Measurements from ENCODE around the gene OTX2.

Gene OTX2

DNA sequence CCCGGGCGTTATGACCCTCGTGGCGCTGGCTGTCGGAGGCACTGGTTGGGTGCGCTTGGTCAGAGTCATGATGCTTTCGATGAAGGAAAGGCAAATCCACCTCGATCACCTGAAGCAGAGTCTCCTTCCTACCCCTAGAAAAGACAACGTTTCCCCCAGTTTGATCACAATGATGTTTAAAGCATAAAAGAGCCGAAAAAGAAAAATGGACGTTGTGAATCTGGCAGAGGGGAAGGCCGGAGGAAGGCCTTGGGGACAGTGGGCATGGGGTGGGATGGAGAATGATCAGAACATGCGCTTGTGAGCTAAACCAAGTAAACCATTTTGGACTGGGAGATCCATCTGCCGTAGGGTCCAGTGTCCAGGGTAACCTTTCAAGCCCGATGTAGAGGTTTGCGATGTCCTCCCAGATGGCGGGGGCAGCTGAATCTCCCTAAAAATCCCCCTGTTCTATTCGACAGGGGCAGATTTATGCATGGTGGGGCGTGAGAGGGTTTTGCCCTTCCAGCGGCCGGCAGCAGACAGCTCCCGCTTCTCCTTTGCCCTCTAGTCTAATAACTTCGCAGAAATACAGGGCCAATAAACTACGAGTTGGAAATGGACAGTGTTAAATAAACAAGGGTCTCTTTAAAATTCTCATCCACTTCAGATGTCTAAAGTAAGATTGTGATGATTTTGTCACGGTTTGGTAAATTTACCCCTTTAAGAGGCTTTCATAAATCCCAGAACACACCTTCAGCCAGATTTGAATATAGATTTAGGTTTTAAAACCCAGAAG, 2.3 kb upstream of the OTX2 start:
- TF ChIP-seq, protein P1, sequence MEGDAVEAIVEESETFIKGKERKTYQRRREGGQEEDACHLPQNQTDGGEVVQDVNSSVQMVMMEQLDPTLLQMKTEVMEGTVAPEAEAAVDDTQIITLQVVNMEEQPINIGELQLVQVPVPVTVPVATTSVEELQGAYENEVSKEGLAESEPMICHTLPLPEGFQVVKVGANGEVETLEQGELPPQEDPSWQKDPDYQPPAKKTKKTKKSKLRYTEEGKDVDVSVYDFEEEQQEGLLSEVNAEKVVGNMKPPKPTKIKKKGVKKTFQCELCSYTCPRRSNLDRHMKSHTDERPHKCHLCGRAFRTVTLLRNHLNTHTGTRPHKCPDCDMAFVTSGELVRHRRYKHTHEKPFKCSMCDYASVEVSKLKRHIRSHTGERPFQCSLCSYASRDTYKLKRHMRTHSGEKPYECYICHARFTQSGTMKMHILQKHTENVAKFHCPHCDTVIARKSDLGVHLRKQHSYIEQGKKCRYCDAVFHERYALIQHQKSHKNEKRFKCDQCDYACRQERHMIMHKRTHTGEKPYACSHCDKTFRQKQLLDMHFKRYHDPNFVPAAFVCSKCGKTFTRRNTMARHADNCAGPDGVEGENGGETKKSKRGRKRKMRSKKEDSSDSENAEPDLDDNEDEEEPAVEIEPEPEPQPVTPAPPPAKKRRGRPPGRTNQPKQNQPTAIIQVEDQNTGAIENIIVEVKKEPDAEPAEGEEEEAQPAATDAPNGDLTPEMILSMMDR (IDR thresholded peaks at IDR 0.05; ENCODE audit: extremely low read depth, missing control alignments), result no peak
- DNase-seq (ENCODE audit: low spot score), result no peak

DNA sequence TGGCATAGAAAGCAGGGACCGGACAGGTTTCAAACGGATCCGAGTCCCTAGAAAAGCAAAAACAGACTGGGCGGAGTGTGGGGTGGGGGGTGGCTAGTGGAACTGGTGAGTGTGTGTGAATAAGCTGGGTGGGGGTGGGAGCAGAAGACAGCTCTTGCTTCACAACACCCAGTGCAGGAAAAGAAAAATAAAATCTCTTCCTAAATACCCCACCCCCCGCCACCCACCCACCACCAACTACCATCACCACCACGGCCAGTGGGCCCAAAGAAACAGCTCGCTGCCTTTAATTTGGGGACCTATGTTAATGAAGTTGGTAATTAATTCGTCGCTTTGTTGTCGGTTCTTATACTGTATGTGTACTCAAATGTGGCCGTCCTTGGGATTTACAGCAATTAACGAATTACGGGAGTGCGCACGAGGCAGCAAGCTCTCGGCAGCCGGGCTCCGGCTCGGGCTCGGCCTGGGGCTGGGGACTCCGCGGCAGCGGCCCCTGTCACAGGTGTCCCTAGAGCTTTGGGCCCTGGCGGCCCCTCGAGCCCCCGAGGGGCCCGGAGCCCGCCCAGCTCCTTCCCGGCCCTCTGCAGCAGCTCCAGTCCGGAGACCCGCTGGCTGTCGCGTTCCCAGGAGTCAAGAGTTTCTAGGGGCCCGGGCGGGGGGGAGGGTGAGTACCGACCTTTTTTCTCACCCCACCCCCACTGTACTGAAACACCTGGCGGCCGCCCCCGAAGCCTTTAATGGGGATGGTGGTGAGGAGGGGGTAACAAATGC, 1.5 kb upstream of the OTX2 start:
- TF ChIP-seq, protein P1 (IDR thresholded peaks at IDR 0.05; ENCODE audit: extremely low read depth, missing control alignments), result no peak
- no peak for DNase-seq (ENCODE audit: low spot score)

DNA sequence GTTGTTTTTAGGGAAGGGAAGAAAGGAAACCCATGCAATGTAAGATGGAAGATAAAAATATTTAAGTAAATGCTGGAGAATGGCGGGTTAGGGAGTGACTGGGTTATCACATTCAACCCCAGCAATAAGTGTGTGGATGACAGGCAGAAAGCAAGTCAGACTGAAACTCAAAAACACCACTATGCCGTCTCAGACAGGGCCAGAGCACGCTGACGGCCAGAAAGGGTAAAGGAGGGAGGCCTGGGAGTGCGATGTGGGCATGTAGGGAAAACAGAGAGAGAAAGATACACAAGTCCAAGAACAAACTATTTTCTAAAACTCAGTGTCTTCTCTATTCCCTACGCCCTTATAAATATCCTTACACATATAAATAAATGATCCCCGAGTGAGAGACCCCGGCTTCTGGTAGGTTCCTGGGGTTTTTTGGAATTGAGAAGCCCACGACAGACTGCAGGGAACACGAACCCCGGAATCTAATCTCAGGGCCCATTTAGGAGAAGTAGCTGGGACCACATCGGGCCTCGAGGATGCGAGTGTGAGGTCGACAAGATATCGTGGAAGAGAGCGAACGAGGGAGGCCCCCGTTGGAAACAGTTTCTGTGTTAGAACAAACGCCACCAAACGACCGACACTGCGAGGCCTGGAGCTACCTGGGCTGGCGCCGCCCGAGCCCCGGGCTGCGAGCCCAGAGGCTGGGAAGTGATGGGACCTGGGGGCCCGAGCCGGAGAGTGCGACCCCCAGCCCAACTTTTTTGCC, 735 bp upstream of the OTX2 start:
- TF ChIP-seq, protein P1 (IDR thresholded peaks at IDR 0.05; ENCODE audit: extremely low read depth, missing control alignments), result no peak

DNA sequence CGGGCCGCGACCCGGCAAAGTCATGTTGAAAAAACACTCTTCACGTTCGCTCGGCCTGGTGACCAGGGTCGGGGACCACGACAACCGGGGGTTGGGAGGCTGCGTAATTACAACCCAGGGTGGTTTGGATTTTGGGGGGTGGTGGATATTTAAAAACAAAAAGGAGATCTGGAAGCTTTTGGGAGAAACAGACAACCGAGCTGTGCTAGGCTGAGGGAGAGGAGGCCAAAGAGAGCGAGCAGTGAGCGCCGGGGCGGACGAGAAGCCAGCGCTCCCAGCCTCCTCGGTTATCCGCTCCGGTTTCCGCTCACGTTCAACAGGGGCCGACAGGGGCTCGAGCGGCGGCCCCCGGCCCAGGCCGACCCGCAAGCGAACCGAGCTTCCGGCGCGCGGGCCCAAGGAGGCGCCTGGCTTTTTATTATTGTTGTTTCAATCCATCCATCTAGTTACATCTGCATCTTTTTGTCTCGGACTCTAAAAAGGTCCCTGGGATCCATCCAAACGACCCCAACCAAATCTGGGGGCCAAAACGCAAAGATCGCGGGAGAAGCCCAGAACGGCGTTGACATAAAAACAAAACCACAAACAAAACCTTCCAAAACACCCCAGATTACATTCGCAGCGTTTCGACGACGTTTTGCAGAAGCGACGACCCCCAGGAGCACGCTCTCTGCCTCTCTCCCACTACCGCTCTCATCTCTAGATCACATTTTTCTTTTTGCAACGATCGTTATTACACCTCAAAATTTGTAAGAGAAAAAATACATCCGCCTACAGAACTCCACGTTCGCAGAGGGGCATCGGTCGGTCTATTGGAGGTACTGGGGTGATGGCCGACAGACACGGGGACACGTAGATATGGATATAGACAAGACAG, 771 bp downstream of the OTX2 start:
- TF ChIP-seq, protein P1 (IDR thresholded peaks at IDR 0.05; ENCODE audit: extremely low read depth, missing control alignments), result no peak

More for the DNA sequence above, 735 bp upstream of the OTX2 start:
- DNase-seq (ENCODE audit: low spot score), result no peak

DNA sequence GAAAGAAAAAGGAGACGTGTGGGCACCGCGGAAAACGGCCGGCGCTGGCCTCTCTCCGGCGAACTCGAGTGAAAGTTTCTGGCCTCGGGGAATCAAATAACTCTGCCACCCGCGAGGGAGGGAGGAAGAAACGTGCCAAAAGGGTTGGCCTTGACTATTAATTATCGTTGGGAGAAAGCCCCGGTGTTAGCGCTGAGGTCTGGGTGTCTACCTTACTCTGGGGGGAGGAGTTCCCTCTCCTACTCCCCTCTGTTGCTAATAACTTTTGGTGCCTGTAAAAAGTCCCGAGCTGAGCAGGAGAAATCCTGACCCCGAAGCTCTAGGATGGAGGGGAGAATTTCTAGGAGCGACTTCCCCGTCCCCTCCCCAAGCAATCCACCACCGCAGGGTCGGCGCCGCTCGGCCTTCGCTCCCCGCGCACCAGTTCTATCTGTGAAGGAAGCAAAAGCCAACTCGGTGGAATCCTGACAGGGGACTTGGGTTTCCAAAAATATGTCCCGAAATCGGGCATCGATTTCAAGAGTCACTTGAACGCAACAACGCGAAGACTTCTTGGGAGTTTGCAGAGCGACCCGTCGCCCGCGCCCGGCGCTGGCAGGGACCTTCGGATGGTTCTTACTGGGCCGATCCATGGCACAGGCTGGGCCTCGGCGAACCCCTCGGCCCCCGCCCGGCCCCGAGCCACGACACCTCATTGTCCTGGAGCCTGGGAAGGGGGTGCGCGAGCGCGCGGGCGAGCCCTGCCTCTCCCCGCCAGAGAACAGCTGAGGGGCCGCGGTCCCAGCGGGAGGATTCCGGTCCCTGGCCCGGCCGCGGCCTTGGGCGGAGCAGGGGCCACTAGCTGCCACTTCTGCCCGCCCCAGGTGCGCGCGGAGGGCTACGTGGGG, 1.7 kb downstream of the OTX2 start:
- DNase-seq (ENCODE audit: low spot score), result no peak
- TF ChIP-seq, protein P1 (IDR thresholded peaks at IDR 0.05; ENCODE audit: extremely low read depth, missing control alignments), result no peak

More for the DNA sequence above, 771 bp downstream of the OTX2 start:
- no peak for DNase-seq (ENCODE audit: low spot score)

DNA sequence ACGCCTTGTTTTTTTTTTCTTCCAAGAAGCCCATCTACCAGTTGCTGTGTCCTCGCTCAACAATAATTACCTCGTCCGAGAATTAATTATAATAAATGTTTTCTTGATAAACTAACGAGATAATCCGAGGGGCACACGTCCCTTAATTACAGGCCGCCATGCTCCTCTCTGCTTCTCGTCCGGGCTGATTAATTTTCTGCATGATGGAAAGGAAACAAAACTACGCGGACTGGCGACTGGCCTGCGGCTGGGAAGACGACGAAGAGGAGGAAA, 2.2 kb downstream of the OTX2 start:
- DNase-seq (ENCODE audit: low spot score), result no peak
- TF ChIP-seq, protein P1 (IDR thresholded peaks at IDR 0.05; ENCODE audit: extremely low read depth, missing control alignments), result no peak

Measured in GM20000 (cell line).